GM21360 (cell line): ENCODE data around the gene MTHFD1L.
A peak's percentile ranks its signal among the peaks of the same experiment; 100 is the strongest.
"Not testable (repeated sequence)": the region's sequence is repeated elsewhere in the genome, so short reads cannot be mapped to it uniquely, and the experiment has no call there.

Experiments
- ATAC-seq: cut with Tn5 transposase; IDR thresholded peaks from one replicate; pipeline ENCODE4 v1.9.1; 2021; ENCODE audit warnings: mild to moderate bottlenecking, moderate library complexity; ENCODE audit not compliant: unreplicated experiment

MTHFD1L gene

DNA sequence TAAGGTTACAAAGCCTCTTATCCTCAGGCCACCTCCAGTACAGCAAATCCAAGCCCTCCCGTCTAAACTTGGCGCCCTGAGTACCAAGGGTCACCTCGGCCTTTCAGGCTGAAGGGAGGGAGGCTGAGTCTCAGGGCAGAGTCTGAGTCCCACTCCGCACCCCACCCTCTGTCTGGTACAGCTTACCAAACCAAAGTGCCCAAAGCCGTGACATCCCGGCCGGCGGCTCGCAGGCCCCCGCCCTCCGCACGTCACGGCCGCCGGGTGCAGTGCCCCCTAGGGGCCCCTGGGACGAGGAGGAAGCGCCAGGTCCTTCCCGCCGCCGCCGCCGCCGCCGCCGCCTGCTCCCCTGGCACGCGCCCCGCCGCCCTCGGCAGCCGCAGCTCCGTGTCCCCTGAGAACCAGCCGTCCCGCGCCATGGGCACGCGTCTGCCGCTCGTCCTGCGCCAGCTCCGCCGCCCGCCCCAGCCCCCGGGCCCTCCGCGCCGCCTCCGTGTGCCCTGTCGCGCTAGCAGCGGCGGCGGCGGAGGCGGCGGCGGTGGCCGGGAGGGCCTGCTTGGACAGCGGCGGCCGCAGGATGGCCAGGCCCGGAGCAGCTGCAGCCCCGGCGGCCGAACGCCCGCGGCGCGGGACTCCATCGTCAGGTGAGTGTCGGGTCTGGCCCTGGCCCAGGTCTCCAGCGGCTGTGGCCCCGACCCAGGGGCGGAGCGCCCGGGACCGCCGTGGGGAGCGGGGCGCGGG is at the start of gene MTHFD1L:
MTHFD1L (plus strand) TSS at position 297 of the 741 bp plus-strand sequence; CDS start at position 418, 121 bp downstream.
- ATAC-seq = peak; percentile 76

DNA sequence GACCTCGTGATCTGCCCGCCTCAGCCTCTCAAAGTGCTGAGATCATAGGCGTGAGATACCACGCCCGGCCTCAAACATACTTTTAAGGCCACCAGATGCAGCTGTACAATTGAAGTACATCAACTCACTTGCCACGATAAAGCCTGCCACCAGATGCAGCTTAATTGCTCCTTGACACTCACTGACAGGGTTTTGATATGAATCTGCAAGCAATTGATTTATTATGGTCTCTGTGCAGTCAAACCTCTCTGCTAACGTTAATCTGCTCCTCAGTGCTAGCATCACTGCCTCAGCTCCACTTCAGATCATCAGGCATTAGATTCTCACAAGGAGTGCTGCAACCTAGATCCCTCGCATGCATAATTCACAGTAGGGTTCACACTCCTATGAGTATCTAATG is 48.9 kb upstream of the MTHFD1L start:
- not testable (repeated sequence) for ATAC-seq

DNA sequence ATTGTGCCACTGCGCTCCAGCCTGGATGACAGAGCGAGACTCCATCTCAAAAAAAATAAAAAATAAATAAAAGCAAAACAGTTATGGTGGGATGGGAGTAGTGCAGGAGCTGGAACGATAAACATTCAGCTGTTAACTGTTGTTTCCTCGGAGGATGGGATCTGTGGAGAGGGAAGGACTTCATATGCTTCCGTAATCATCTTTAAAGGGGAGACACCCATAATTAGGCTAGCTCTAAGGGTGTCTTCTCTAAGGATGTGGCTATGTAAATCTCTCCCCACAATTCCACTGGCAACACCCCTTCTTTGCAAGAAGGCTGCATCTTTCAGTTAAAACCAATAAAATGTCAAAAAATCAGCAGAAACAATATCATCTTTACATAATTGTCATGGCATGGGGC is 42.6 kb upstream of the MTHFD1L start:
- no peak for ATAC-seq

DNA sequence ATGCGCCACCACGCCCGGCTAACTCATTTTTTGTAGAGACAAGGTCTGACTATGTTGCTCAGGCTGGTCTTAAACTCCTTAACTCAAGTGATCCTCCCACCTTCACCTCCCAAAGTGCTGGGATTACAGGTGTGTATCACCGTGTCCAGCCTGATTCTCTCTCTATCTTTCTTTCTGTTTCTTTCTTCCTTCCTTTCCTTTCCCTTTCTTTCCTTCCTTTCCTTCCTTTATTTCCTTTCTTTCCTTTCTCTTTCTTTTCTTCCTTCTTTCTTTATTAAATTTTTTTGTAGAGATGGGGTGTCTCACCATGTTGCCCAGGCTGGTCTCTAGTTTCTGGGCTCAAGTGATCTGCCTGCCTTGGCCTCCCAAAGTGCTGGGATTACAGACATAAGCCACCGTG is 38.7 kb upstream of the MTHFD1L start:
- ATAC-seq = no peak

DNA sequence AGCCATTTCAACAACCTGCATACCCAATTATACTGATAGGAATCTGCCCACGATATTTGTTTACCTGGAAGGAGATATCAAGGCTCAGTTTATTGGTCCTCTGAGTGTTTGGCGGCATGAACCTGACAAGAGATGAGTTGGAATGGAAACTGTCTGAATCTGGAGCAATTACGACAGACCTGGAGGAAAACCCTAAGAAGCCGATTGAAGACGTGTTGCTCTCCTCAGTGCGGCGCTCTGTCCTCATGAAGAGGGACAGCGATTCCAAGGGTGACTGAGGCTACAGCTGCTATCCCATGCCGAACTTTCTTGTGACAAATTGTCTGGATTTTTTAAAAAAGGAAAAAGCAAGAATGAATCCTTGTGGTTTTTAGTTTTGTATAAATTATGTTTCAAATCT is 37.4 kb upstream of the MTHFD1L start:
- not testable (repeated sequence) for ATAC-seq

DNA sequence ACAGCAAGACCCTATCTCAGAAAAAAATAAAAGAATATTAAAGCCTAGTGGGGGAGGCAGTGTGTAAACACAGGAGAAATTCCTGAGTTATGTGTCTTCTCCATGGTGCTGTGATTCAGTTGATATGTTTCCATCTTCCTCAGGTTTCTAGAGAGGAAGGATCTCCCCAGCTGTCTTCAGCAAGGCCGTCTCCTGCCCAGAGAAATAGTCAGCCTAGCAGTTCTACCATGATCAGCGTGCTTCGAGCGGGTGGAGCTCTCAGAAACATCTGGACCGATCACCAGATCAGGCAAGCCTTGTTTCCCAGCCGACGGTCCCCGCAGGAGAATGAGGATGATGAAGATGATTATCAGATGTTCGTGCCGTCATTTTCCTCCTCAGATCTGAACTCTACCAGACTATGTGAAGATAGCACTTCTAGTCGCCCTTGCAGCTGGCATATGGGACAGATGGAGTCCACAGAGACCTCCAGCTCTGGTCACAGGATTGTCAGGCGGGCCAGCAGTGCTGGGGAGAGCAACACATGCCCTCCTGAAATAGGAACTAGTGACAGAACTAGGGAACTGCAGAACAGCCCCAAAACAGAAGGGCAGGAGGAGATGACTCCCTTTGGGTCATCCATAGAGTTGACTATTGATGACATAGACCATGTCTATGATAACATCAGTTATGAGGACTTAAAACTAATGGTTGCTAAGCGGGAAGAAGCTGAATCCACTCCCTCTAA is 34.9 kb upstream of the MTHFD1L start:
- ATAC-seq = no peak

DNA sequence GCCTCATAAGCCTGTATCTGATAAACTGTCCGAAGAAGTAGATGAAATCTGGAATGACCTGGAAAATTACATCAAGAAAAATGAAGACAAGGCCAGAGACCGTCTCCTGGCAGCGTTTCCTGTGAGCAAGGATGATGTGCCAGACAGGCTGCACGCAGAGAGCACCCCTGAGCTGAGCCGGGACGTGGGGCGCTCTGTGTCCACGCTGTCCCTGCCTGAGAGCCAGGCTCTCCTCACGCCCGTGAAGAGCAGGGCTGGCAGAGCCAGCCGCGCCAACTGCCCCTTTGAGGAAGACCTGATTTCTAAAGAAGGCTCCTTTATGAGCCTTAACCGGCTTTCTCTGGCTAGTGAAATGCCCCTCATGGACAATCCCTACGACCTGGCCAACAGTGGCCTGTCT is 33.9 kb upstream of the MTHFD1L start:
- no peak for ATAC-seq

DNA sequence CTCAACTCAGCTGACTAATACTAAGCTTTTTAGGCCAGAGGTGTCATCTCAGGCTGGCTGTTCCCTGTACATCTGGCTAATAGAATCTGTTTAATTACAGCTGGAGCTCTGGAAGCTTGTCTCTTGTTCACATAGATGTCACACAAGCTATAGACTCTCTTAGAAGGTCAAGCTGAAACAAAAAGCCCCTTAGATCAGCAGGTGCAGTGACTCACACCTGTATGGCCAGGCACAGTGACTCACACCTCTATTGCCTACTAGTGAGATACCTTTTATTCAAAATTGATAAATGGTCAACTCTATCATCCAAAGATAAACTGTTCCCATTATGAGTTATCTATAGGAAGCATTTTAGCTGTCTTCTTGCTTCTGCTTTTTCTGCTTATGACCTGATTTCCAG is 29.9 kb upstream of the MTHFD1L start:
- ATAC-seq = no peak

DNA sequence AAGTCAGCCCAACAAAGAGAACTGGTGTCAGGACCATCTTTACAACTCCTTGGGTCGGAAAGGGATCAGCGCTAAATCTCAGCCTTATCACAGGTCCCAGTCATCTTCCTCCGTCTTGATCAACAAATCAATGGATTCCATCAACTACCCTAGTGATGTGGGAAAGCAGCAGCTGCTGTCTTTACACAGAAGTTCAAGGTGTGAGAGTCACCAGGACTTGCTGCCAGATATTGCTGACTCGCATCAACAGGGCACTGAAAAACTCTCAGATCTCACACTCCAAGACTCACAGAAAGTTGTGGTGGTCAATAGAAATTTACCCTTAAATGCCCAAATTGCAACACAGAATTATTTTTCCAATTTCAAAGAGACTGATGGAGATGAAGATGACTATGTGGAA is 25.3 kb upstream of the MTHFD1L start:
- ATAC-seq = no peak

DNA sequence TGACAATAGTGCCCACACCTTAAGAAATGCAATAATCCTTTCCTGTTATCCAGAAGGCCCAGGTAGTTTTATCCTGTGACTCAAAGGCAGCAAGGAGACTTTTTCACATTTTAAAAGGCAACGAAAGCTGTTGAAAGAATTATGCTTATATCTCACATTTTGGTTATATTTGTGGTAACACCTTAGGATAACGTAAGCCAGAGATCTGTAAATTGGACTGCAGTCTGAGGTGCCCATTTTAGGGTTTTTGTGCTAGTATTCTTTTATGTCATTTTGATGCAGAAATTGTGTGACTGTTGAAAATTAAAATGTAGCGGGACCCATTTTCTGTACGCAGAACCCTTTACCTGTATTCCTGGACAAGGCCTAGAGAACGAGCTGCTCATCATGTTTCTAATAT is 24.3 kb upstream of the MTHFD1L start:
- no peak for ATAC-seq

DNA sequence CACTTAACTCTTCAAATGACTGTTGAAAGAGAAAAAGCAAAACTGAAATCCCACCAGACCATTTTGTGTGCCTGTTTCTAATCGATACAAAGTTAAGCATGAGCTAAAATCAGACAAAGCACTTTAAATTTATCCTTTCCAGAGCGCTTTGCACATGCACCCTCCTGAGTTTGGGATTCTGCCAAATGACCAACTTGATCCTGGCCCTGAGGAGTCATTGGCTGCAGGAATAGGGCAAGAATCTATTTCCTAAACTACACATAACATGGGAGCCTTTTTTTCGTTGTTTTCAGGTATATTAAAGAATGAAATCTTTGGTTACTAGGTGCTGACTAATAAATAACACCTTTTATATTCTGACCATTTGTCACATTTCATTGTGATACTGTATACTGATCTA is 23.8 kb upstream of the MTHFD1L start:
- no peak for ATAC-seq

DNA sequence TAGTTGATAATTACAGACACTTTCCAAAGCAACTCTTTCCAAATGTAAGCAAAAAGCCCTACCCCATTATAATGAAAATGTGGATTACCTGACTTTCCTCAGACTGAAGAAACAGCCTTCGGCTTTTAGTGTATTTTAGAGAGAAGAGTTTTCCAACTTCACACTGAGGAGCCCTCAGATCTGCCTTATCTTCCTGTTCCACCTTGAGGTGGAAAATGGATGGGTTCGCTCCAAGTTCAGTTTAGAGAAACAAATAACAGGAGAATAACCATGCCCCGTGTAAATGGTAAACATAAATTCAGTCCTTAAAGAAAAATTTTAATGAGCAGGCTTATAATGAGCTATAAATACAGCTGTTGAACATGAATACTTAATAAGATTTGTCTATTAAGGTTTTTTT is 21.1 kb upstream of the MTHFD1L start:
- no peak for ATAC-seq

DNA sequence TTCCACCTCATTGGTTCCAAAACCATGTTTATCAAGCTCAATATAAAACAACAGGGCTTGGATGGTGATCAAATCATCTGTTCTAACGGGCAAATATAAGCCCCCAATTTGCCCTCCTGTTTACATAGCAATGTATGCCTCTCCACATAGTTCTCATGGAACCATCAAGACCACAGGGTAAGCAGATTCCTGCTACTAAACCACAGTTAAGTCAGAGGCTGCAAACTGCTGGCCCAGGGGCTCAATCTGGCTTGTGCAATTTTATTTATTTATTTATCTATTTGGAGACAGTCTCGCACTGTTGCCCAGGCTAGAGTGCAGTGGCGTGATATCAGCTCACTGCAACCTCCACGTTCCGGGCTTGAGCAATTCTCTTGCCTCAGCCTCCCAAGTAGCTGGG is 18.9 kb upstream of the MTHFD1L start:
- ATAC-seq = no peak

DNA sequence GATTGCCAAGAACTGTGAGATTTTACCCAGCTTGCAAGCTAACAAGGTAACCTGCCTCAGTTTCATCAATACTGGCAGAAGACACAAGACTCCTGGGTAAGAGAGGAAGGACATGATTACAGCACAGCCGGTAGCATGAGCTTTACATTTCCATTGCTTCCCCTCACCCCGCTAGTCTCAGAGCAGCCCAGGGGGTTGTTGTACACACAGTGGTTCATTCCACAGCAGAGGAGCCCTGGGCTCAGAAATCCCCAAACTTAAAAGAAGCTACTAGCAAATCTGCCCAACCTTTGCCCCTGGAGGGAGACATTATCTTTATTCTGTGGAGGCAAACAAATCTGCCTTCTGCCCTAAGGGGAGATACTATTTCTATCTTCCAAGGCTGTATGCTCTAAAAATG is 17.1 kb upstream of the MTHFD1L start:
- ATAC-seq = no peak

DNA sequence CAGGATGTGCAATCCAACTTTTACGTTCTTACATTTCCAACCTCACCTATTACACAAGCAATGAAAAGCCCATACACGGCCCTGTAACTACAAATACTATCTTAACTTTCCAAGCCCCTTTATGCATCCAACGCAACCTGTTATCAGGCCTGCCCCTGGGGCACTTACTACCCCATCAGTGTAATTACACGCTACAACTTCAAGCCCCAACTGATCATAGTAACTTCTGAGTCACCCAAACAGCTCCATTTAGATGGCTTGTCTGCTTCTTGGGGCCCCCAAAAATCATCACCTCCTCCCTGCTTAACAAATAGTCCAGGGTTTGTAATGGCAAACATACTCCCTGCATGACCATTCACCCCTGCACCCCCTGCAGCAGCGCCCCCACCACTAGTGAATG is 11.1 kb upstream of the MTHFD1L start:
- ATAC-seq = not testable (repeated sequence)

DNA sequence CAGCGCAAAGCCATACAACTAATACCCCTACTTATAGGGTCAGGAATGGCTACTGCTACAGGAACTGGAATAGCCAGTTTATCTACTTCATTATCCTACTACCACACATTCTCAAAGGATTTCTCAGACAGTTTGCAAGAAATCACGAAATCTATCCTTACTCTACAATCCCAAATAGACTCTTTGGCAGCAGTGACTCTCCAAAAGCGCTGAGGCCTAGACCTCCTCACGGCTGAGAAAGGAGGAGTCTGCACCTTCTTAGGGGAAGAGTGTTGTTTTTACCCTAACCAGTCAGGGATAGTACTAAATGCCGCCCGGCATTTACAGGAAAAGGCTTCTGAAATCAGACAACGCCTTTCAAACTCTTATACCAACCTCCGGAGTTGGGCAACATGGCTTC is 10.3 kb upstream of the MTHFD1L start:
- not testable (repeated sequence) for ATAC-seq

DNA sequence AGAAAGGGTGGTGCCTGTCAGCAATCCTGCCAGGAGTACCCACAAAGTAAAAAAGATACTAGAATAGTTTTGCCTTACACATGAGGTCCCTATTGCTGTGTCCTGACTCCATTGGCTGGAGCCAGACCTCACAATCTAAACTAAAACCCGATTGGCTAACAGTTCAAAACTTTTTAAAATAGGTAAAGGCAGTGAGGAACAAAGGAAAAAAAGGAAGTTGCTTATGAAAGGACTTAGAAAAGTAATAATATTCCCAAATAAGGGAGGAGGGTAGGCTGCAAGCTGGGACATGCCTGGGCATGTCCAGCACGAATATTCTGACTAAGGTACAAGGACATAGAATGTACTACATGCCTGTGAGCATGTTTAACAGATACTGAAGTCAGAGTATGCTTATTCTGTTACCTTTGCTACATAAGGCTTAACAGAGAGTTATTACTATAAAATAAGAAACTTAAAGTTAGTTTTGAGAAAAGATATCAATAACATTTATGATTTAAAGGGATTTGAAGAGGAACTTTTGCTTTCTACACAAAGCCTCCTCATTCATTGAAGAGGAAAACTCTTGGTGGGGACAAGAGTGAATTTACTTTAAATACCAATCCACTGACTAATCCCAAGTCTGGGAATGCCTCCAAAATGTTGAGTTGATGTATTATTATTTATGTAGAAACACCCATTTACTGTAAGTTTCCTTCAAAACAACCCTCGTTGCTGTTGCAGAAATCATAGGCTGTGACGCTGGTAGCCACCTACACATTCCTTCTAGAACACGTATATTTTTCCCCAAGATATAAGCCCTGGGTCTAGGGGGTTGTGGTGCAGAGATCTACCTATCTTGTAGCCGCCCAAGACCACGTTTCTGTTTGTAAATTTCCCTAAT is 8.2 kb upstream of the MTHFD1L start:
- ATAC-seq = no peak

DNA sequence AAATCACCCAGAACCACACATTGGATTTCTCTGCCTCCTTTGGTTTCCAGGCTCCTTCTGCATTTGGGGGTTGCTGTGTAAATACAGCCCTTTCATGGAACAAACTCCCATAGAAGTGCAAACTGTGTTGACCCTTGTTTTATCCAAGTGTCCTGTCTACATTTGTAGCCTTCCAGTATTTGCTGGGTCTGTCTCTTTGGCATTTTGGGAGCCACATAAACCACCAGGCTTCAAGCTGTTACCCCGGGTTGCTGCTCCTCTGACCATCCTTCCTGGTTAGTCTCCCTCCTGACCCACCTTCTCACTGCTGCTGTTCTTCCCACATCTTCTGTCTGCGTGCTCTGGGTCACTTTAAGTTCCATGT is 7.6 kb upstream of the MTHFD1L start:
- no peak for ATAC-seq

DNA sequence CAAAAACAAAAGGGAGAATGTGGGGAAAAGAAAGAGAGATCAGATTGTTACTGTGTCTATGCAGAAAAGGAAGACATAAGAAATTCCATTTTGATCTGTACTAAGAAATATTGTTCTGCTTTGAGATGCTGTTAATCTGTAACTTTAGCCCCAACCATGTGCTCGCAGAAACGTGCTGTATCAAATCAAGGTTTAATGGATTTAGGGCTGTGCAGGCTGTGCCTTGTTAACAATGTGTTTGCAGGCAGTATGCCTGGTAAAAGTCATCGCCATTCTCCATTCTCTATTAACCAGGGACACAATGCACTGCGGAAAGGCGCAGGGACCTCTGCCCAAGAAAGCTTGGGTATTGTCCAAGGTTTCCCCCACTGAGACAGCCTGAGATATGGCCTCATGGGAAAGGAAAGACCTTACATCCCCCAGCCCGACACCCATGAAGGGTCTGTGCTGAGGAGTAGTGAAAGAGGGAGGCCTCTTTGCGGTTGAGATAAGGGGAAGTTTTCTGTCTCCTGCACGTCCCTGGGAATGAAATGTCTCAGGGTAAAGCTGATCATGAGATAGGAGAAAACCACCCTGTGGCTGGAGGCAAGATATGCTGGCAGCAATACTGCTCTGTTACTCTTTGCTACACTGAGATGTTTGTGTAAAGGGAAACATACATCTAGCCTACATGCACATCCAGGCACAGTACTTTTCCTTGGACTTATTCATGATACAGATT is 3.9 kb upstream of the MTHFD1L start:
- ATAC-seq = not testable (repeated sequence)

DNA sequence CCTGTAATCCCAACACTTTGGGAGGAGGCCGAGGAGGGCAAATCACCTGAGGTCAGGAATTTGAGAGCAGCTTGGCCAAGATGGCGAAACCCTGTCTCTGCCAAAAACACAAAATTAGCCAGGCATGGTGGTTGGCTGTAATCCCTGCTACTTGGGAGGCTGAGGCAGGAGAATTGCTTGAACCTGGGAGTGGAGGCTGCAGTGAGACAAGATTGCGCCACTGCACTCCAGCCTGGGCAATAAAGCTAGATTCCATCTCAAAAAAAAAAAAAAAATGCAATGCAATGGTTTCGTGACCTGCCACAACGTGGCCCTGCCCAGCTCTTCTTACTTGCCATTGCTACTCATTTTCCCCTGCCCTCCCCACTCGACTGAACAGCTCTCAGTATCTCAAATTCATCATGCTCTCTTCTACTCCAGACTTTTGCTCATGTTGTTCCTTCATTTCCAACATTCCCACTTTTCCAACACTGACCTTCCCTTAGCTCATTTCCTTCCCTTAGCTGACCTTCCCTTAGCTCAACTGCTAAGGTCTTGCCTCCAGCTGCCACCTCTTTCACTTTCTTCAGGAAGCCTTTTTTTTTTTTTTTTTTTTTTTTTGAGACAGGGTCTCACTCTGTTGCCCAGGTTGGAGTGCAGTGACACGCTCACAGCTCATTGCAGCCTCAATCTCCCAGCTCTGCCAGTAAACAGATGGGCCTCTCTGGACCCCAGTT is 2.1 kb upstream of the MTHFD1L start:
- no peak for ATAC-seq
